Left colon (tissue), 2 donors: ENCODE measurements around the gene PTPRCAP. TPM values are rescaled to one million over a fixed set of nuclear protein-coding genes. Genes with fewer than 3 reads are reported as not detected.
"Not testable (repeated sequence)": the region's sequence is repeated elsewhere in the genome, so short reads cannot be mapped to it uniquely, and the experiment has no call there.

ENCODE experiments used
- ATAC-seq: fragments of 200-7000 bp; cut with Tn5 transposase; one replicate; pipeline ENCODE4 v1.9.1; 2020; ENCODE audit warnings: mild to moderate bottlenecking, moderate library complexity
- DNase-seq, 2 donors: peaks; one replicate each; pipeline ENCODE4 v3.0.0-alpha.2; 2020
- intact Hi-C, 2 donors: fragments of 100-400 bp; cut with DNase I in 1 of 2; cut with micrococcal nuclease in 1 of 2; formaldehyde crosslinking; loops; one replicate each; pipeline versions ENCODE4 v1.11.2 to v1.14.0; 2022; cut with DNase I, micrococcal nuclease
- total RNA-seq, 2 donors: library from RNA; stranded (reverse); fragmentation: NEBNext Ultra II Directional; extraction: Animal tissue kit (Norgen Biotek cat#: 25700); gene quantifications; one replicate each; pipeline ENCODE4 v1.2.1, GENCODE V29; 2021
- donor health status: DM: no; HTN: no; CAD: no.
- donor health status: DM: yes; HTN: yes; CAD: no.

The PTPRCAP gene
- total RNA-seq, 2 donors from 2014 or later, result 7.1 to 11.2 TPM

- no peak for ATAC-seq
- intact Hi-C loops, result no loop called here
- DNase-seq, result no peak
These were observed 29.7 kb upstream of the PTPRCAP start for GRCh38 chr11:67466962-67467771.

DNA sequence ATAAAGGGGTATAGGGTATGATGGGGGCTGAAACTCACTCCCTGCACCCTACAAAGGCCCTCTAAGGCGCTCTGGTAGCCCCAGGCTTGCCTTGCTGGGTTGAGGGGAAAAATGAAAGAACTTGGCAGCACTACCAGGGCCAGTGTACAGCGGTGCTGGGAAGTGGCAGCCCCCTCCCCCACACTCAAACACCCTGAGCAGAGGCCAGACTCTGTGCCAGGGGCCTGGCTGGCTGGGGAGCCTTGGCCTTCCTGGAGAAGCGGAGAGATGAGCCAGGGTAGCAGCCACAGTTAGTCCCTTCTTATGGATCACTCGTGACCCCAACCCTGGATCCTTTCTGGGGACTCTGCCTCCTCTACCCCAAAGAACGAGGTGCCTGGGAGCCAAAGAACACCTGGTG is 28.9 kb upstream of the PTPRCAP start:
- DNase-seq, result no peak
- ATAC-seq, result no peak
- intact Hi-C loops, result no loop called here

GRCh38 chr11:67465530-67465929 is 28.0 kb upstream of the PTPRCAP start:
- ATAC-seq, intact Hi-C loops, DNase-seq: not testable (repeated sequence)

DNA sequence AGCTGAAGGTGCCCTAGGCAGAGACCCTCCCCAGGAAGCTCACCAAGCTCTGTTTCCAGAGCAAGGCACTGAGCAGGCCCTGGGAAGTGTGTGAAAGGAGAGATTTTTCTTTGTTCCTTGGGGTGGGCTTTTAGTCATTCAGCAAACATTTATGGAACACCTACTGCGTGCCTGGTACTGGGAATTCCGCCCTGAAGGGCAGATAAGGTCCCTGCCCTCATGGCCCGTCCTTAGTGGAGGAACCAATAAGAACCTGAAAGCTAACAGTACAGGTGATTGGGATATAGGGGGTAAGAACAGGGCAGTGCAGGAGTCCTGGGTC is 27.7 kb upstream of the PTPRCAP start:
- intact Hi-C loops, result no loop called here
- DNase-seq (no peak), ATAC-seq (peak; percentile 3)

DNA sequence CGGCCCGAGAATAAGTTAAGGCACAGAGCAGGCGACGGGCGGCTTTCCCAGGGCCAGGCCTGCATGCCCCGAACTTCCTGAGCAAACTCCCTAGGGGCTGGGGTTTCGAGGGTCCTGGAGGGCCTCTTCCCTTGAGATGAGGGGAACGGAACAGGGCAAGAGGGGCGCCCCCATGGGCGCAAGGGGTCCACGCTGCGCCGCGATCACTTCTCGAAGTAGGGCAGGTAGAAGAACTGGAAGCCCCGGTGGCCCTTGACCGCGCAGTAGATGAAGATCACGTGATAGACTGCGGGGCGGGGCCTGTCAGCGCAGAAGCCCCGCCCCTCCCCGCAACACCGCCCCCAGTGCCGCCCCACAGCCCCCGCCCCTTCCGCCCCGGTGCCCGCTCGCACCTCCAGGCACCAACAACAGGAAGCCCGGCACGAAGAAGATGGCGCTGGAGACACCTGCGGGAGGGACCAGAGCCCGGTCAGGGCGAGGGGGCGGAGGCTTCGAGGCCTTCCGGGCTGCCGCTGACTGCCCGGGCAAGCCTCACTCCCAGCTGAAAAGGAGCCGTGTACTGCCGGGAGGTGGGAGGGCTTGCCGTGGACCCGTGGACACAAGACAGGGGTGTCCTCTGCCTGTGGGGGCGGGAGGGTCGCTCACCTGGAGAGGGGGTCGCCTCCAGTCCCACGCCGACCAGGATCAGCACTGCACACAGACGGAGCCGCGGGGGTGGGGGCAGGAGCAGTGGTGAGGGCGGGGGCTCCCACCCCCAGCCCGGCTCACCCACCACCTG is 27.1 kb upstream of the PTPRCAP start:
- ATAC-seq (peak; percentile 79), DNase-seq (peak; percentile 92 to 95)
- intact Hi-C loops, result no loop called here

- DNase-seq (peak; percentile 58 to 79), ATAC-seq (peak; percentile 40)
- intact Hi-C loops, result no loop called here
These were observed 26.4 kb upstream of the PTPRCAP start for GRCh38 chr11:67463680-67464410.

- ATAC-seq, result no peak
- intact Hi-C loops, result no loop called here
- no peak for DNase-seq
These were observed 25.7 kb upstream of the PTPRCAP start for GRCh38 chr11:67463186-67463585.

- DNase-seq, result no peak
- ATAC-seq, result no peak
- intact Hi-C loops, result no loop called here
These were observed 20.8 kb upstream of the PTPRCAP start for GRCh38 chr11:67458266-67458665.

GRCh38 chr11:67457453-67457852 is 20.0 kb upstream of the PTPRCAP start:
- intact Hi-C loops, result no loop called here
- DNase-seq (no peak), ATAC-seq (no peak)

DNA sequence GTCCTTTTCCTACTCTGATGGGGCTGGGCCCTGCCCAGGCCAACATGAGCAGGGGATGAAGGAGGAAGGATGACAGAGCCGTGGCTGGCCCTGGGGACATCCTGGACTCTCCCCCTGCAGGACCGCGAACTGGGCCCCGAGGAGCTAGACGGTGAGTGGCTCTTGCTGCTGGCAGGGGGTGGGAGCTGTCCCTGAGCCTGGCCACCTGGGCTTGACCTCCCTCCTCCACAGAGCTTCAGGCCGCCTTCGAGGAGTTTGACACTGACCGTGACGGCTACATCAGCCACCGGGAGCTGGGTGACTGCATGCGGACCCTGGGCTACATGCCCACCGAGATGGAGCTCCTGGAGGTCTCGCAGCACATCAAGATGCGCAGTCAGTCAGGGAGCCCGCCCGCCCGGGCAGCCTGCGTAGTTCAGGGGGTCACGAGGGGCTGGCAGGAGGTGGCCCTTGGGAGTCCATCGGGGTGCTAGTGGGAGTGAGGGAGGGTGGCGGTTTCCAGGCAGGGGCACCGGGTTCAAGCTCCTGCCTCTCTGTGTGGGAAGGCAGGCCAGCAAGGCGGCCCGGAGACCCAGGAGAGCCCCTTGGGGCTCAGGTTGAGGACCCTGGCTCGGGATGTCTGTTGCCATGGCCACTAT is 18.7 kb upstream of the PTPRCAP start:
- intact Hi-C loops, result no loop called here
- DNase-seq (no peak), ATAC-seq (no peak)

DNA sequence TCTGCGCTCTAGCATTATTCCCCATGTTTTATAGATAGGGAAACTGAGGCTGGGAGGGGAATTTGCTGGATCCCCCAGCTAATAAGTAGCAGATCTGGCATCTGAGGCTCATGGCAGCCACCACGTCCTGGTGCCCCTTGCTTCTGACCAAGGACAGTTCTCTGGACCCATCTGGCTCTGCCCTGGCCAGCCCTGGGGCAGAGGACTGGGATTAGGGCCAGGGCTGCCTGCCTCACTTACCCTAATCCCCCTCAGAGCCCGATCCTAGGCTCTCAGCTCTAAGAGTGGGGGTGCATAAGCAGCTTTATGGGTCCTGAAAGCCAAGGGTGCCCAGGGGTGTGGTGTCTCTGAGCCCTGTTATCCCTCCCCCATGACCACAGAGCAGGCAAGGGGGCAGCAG is 17.6 kb upstream of the PTPRCAP start, which contains the start of gene CABP4:
TSS of gene CABP4 (plus strand) at position 301 of the 400 bp plus-strand sequence. CDS start at position 371, 70 bp downstream.
- no peak for DNase-seq
- ATAC-seq, result no peak
- intact Hi-C loops, result no loop called here

DNA sequence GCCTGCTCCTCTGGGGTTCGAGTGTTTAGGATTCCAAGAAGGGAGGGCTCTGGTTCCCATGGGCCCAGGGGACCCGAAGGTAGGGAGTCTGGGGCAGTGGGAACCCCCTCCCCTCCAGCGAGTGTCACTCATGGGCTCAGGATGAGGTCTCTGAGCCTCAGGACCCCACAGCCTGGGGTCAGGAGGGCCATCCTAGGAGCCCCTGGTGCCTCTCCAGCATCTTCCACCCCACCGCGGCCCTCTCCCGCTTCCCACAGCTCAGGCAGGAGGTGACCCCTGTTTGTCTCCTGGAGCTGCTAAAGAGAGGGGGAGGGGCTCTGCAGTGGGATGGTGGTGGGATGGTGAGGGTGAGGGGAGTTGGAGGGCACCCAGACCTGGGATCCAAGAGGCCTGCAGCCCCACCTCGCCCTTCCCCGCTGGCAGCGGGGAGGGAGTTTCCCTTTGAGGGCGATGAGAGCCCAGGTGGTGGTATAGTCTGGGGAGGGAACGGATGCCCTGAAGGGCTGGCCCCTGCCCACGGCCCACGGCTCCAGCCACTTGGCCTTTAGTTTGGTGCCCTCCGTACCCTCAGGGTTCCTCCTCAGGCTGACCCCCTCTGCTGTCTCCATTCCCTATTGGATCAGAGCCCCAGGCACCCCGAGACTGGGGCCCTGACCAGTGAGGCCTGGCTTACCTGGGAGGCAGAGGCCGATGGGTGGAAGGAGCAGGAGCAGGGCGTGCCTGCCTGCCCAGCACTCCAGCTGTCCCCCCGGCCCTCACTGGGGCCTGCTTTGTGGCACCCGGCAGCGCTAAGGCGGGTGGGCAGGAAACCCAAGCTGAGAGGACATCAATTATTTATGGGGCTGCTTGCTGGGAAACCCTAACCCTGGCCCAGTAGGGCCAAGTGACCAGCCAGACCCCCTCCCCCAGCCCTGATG is 16.6 kb upstream of the PTPRCAP start:
- intact Hi-C loops, result no loop called here
- no peak for ATAC-seq
- no peak for DNase-seq

GRCh38 chr11:67452141-67452952 is 14.9 kb upstream of the PTPRCAP start, which contains the start of gene GPR152:
Gene GPR152 (minus strand): TSS chr11:67452729. CDS start chr11:67452724, 5 bp downstream.
- intact Hi-C loops, result no loop called here
- ATAC-seq, result peak; percentile 66
- DNase-seq, result no peak

DNA sequence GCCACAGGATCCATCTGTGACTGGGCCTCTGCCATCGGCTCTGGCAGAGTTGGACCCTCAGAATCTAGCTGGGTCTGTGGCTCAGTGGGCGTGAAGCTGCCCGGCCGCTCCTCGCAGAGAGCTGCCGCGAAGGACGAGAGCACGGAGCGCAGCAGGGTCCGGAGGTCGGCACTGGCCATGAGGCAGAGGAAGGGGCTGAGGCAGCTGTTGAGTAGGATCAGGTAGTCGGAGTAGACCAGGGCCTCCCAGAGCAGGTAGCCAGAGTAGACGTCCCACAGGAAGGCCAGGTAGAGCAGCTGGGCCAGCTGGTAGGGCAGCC is 14.1 kb upstream of the PTPRCAP start:
- ATAC-seq (no peak), DNase-seq (no peak)
- intact Hi-C loops, result no loop called here

DNA sequence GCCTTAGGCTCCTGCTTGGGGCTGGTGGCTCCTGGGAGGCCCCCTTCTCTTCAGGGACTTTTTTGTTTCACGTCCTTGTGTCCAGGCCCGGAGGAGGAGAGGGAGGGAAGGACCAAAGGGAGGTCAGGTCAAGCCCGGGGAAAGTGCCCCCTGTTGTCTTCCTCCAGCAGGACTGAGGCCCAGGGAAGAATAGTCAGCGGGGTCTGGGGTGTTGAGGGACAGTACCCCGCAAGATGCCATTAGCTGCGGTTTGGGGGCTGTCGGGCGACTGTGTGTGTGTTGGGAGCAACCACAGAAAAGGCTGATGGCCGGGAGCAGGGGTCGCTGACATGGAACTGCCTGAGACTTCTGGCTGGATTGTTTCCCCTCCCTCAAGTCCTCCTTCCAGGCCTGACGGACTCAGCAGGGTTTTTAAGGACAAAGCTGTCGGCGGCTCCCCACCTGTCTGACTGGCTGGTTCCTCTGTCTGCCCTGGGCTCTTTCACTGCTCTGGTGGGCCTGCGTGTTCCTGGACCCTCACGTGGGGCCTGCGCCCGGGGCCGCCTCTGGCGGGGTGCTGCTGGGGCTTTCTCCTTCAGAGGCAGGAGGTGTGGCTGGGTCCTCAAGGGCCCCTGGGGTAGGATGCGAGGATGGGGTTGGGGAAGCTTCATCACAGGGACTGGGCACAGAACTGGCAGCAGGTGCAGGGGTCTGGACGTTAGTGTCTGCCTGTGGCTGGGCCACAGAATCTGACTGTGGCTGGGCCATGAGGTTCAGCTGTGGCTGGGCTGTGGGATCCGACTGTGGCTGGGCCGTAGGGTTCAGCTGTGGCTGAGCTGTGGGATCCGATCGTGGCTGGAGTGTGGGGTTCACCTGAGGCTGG is 13.5 kb upstream of the PTPRCAP start:
- intact Hi-C loops, result no loop called here
- DNase-seq (no peak), ATAC-seq (no peak)

- ATAC-seq (peak; percentile 6), DNase-seq (no peak)
- intact Hi-C loops, result no loop called here
These were observed 11.8 kb upstream of the PTPRCAP start for GRCh38 chr11:67449116-67449844.
